GM19438 (cell line): ENCODE data around the gene LIPA.
"Not testable (repeated sequence)": the region's sequence is repeated elsewhere in the genome, so short reads cannot be mapped to it uniquely, and the experiment has no call there.

Source experiments
- ATAC-seq: cut with Tn5 transposase; IDR thresholded peaks from one replicate; pipeline ENCODE4 v1.9.1; 2021; ENCODE audit warnings: low read depth; ENCODE audit not compliant: unreplicated experiment

Gene LIPA

GRCh38 chr10:89171996-89172395 lies 79.6 kb downstream of the LIPA start:
- no peak for ATAC-seq

- ATAC-seq = no peak
Observed at GRCh38 chr10:89171263-89171872, 80.2 kb downstream of the LIPA start.

- not testable (repeated sequence) for ATAC-seq
Observed at GRCh38 chr10:89168354-89168900, 83.1 kb downstream of the LIPA start.

GRCh38 chr10:89167915-89168314 lies 83.7 kb downstream of the LIPA start:
- no peak for ATAC-seq

- ATAC-seq = no peak
Observed at GRCh38 chr10:89165923-89166322, 85.7 kb downstream of the LIPA start.

GRCh38 chr10:89164920-89165319 lies 86.7 kb downstream of the LIPA start:
- no peak for ATAC-seq

- peak; percentile 25 for ATAC-seq
Observed at GRCh38 chr10:89164080-89164479, 87.5 kb downstream of the LIPA start.
